ENCODE measurements around the gene CIZ1. TPM values are rescaled to one million over a fixed set of nuclear protein-coding genes. Genes with fewer than 3 reads are reported as not detected.

Gene CIZ1
- total and polyA plus RNA-seq, 2 of the 13 experiments (the other 11 are each of a cell fraction or from before 2014, with no cell fraction given), result 30.6 to 50.3 TPM

DNA sequence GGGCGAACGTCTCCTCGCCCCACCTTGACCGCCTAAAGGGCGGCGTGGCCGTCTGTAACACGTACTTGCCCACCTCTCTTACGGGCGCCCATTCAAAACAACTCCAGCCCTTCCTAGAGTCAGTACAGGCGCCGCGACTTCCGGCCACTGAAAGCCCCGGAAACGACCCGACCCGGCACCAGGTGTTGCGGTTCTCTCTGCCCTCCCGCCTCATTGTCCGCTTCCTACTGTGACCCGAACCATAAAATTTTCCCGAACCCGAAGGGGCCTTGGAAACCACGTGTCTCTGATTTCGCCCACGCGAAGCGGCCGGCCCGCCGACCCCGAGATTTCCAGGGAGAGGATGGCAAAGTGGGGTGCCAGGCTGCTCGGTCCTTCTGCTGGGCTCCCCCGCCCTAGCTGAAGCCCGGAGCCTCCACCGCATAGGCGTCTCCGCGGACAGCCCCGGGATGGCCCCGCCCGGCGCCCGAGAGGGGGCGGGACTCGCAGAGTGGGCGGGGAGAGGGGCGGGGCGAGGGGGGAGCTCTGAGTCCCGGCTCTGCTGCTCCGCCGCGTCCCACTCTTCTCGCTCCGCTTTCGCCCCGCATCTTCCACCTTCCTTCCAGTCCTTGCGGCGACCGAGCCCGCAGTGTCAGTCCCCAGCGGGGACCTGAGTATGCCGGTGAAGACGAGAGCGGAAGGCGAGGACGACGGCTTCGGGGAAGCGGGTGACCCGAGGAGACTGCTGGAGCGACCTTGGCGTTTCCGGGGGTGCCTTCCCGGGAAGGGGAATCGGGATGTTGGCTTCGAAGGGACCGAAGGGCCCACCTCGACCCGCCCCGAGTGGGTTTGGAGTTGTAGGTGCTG is 63.2 kb downstream of the CIZ1 start (continued):
- TF ChIP-seq, protein P1, sequence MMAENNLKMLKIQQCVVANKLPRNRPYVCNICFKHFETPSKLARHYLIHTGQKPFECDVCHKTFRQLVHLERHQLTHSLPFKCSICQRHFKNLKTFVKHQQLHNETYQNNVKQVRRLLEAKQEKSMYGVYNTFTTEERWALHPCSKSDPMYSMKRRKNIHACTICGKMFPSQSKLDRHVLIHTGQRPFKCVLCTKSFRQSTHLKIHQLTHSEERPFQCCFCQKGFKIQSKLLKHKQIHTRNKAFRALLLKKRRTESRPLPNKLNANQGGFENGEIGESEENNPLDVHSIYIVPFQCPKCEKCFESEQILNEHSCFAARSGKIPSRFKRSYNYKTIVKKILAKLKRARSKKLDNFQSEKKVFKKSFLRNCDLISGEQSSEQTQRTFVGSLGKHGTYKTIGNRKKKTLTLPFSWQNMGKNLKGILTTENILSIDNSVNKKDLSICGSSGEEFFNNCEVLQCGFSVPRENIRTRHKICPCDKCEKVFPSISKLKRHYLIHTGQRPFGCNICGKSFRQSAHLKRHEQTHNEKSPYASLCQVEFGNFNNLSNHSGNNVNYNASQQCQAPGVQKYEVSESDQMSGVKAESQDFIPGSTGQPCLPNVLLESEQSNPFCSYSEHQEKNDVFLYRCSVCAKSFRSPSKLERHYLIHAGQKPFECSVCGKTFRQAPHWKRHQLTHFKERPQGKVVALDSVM (CRISPR knock-in tag; IDR thresholded peaks at IDR 0.05), result 0 out of 2 replicates have a peak, but pooled peaks have one; percentile 13
- TF ChIP-seq RAD51 (IDR thresholded peaks at IDR 0.05; ENCODE audit: borderline replicate concordance) (no peak), KAT7 (CRISPR knock-in tag; IDR thresholded peaks at IDR 0.05; ENCODE audit: borderline replicate concordance) (peak; percentile 70; the same call in 1 of the 2 replicates), SRY (CRISPR knock-in tag; IDR thresholded peaks at IDR 0.05) (peak; percentile 27; the same call in 1 of the 2 replicates), ETV6 (CRISPR knock-in tag; conservative IDR thresholded peaks at IDR 0.05) (no peak), NFE2L1 (CRISPR knock-in tag; IDR thresholded peaks at IDR 0.05; ENCODE audit: borderline replicate concordance) (no peak), ZNF788 (CRISPR knock-in tag; IDR thresholded peaks at IDR 0.05; ENCODE audit: borderline replicate concordance) (peak; percentile 12; the same call in 1 of the 2 replicates), PAX8 (CRISPR knock-in tag; IDR thresholded peaks at IDR 0.05; ENCODE audit: borderline replicate concordance) (no peak), MIER2 (CRISPR knock-in tag; IDR thresholded peaks at IDR 0.05) (no peak), SSRP1 (CRISPR knock-in tag; IDR thresholded peaks at IDR 0.05) (no peak), HNF4A (CRISPR knock-in tag; IDR thresholded peaks at IDR 0.05) (no peak), SMARCC2 (IDR thresholded peaks at IDR 0.05) (no peak), ZNF564 (CRISPR knock-in tag; IDR thresholded peaks at IDR 0.05) (no peak), REXO4 (CRISPR knock-in tag; IDR thresholded peaks at IDR 0.05; ENCODE audit: borderline replicate concordance) (no peak), ZNF337 (CRISPR knock-in tag; IDR thresholded peaks at IDR 0.05; ENCODE audit: borderline replicate concordance, low read depth) (no peak), NR3C1 (CRISPR knock-in tag; IDR thresholded peaks at IDR 0.05) (no peak)
- TF ChIP-seq, protein P2, sequence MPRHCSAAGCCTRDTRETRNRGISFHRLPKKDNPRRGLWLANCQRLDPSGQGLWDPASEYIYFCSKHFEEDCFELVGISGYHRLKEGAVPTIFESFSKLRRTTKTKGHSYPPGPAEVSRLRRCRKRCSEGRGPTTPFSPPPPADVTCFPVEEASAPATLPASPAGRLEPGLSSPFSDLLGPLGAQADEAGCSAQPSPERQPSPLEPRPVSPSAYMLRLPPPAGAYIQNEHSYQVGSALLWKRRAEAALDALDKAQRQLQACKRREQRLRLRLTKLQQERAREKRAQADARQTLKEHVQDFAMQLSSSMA (CRISPR knock-in tag; IDR thresholded peaks at IDR 0.05), result no peak; the same call in 1 of the 2 replicates
- TF ChIP-seq, protein P3, sequence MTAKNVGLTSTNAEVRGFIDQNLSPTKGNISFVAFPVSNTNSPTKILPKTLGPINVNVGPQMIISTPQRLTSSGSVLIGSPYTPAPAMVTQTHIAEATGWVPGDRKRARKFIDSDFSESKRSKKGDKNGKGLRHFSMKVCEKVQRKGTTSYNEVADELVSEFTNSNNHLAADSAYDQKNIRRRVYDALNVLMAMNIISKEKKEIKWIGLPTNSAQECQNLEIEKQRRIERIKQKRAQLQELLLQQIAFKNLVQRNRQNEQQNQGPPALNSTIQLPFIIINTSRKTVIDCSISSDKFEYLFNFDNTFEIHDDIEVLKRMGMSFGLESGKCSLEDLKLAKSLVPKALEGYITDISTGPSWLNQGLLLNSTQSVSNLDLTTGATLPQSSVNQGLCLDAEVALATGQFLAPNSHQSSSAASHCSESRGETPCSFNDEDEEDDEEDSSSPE (CRISPR knock-in tag; IDR thresholded peaks at IDR 0.05), result peak; percentile 47; the same call in 1 of the 2 replicates
- TF ChIP-seq, protein P4, sequence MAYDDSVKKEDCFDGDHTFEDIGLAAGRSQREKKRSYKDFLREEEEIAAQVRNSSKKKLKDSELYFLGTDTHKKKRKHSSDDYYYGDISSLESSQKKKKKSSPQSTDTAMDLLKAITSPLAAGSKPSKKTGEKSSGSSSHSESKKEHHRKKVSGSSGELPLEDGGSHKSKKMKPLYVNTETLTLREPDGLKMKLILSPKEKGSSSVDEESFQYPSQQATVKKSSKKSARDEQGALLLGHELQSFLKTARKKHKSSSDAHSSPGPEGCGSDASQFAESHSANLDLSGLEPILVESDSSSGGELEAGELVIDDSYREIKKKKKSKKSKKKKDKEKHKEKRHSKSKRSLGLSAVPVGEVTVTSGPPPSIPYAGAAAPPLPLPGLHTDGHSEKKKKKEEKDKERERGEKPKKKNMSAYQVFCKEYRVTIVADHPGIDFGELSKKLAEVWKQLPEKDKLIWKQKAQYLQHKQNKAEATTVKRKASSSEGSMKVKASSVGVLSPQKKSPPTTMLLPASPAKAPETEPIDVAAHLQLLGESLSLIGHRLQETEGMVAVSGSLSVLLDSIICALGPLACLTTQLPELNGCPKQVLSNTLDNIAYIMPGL (CRISPR knock-in tag; IDR thresholded peaks at IDR 0.05; ENCODE audit: borderline replicate concordance in 1 of 2, low read depth in 1 of 2), result peak; percentile 37 to 78; a peak in 2 of 4 replicates
- TF ChIP-seq, protein P5, sequence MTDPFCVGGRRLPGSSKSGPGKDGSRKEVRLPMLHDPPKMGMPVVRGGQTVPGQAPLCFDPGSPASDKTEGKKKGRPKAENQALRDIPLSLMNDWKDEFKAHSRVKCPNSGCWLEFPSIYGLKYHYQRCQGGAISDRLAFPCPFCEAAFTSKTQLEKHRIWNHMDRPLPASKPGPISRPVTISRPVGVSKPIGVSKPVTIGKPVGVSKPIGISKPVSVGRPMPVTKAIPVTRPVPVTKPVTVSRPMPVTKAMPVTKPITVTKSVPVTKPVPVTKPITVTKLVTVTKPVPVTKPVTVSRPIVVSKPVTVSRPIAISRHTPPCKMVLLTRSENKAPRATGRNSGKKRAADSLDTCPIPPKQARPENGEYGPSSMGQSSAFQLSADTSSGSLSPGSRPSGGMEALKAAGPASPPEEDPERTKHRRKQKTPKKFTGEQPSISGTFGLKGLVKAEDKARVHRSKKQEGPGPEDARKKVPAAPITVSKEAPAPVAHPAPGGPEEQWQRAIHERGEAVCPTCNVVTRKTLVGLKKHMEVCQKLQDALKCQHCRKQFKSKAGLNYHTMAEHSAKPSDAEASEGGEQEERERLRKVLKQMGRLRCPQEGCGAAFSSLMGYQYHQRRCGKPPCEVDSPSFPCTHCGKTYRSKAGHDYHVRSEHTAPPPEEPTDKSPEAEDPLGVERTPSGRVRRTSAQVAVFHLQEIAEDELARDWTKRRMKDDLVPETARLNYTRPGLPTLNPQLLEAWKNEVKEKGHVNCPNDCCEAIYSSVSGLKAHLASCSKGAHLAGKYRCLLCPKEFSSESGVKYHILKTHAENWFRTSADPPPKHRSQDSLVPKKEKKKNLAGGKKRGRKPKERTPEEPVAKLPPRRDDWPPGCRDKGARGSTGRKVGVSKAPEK (CRISPR knock-in tag; IDR thresholded peaks at IDR 0.05; ENCODE audit: borderline replicate concordance), result no peak

Measured in HepG2 (cell line).